Left colon (tissue), 2 donors: ENCODE results near the gene ZNF860. TPM values are rescaled to one million over a fixed set of nuclear protein-coding genes. Genes with fewer than 3 reads are reported as not detected.
"Not testable (repeated sequence)": the region's sequence is repeated elsewhere in the genome, so short reads cannot be mapped to it uniquely, and the experiment has no call there.

Experiments used
- ATAC-seq: fragments of 200-7000 bp; cut with Tn5 transposase; one replicate; pipeline ENCODE4 v1.9.1; 2020; ENCODE audit warnings: mild to moderate bottlenecking, moderate library complexity
- DNase-seq, 2 donors: peaks; one replicate each; pipeline ENCODE4 v3.0.0-alpha.2; 2020
- intact Hi-C, 2 donors: fragments of 100-400 bp; cut with DNase I in 1 of 2; cut with micrococcal nuclease in 1 of 2; formaldehyde crosslinking; loops; one replicate each; pipeline versions ENCODE4 v1.11.2 to v1.14.0; 2022; cut with DNase I, micrococcal nuclease
- total RNA-seq, 2 donors: library from RNA; stranded (reverse); fragmentation: NEBNext Ultra II Directional; extraction: Animal tissue kit (Norgen Biotek cat#: 25700); gene quantifications; one replicate each; pipeline ENCODE4 v1.2.1, GENCODE V29; 2021
- donor health status: DM: no; HTN: no; CAD: no.
- donor health status: DM: yes; HTN: yes; CAD: no.

The ZNF860 gene
- total RNA-seq, 2 donors from 2014 or later = 0.79 to 0.81 TPM

DNA sequence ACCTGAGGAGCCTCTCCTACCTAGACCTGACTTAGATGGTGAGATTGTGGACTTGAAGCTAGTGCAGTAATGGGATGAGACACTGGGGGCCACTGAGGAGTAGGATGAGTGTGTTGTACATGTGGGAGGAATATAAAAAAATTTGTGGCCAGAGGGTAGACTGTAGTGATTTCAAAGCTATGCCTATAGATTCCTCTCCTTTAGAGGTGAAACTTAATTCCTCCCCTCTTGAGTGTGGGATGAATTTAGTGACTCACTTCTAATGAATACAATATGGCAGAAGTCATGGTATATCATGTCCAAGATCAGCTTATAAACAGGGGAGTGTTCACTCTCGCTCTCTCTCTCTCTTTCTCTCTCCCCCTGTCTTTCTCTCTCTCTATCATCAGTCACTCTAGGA lies 6.7 kb downstream of the ZNF860 start:
- no peak for ATAC-seq
- intact Hi-C loops = no loop called here
- no peak for DNase-seq

DNA sequence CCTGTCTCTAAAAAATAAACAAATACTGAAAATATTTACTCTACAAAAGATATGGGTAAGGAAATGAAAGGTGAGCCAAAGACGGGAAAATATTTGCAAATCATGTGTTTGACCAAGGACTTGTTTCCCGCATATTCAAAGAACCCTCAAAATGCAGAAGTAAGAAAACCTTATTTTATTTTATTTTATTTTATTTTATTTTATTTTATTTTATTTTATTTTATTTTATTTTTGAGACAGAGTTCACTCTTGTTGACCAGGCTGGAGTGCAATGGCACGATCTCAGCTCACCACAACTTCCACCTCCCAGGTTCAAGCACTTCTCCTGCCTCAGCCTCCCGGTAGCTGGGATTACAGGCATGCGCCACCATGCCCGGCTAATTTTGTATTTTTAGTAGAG lies 11.4 kb downstream of the ZNF860 start:
- ATAC-seq, DNase-seq, intact Hi-C loops: not testable (repeated sequence)

DNA sequence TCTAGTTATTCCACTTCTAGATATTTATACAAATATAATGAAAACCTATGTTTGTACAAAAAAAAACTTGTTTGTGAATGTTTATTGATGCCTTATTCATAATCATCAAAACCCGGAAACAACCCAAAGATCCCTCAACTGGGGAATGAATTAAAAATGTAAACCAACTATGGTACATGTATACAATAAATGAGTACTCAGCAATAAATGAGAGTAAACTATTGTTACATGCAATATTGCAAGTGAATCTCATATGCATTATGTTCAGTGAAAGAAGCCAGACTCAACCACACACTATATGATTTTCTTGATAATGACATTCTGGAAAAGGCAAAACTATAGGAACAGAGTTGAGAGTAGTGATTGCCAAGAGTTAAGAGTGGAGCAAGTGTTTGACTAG lies 12.3 kb downstream of the ZNF860 start:
- intact Hi-C loops = no loop called here
- DNase-seq (no peak), ATAC-seq (no peak)

DNA sequence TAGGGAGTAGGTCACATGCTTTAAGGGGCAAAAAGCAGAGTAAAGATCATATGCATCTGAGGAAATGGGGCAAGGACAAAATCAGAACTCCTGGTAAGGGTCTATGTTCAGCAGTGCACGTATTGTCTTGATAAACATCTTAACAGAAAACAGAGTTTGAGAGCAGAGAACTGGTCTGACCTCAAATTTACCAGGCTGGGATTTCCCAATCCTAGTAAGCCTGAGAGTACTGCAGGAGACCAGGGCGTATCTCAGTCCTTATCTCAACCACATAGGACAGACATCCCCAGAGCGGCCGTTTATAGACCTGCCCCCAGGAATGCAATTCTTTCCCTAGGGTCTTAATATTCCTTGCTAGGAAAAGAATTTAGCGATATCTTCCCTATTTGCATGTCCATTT lies 13.5 kb downstream of the ZNF860 start:
- ATAC-seq, intact Hi-C loops, DNase-seq: not testable (repeated sequence)

DNA sequence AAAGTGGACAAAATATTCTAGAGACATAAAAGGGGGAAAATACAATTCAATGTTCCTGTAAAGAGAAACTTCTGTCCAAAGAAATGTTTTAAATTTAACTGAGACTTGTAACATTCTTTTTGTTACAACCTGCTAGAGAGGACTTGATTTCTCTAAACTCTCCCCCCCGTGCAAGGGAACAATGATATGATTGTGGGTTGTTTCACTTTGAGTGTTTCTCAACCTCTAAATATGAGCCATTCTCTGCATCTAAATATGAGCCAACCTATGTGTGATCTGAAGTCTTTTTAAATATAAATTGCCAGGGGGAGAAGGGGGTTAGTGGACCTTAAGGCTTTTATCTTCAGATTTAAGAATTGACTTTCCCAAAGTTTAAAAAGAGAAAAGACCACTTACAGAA lies 14.6 kb downstream of the ZNF860 start:
- DNase-seq (no peak), ATAC-seq (no peak)
- intact Hi-C loops = no loop called here

GRCh38 chr3:31997500-31997899 lies 15.9 kb downstream of the ZNF860 start:
- no peak for DNase-seq
- intact Hi-C loops = no loop called here
- no peak for ATAC-seq

- intact Hi-C loops = no loop called here
- ATAC-seq (no peak), DNase-seq (no peak)
Measured at GRCh38 chr3:31999907-32000439, 18.4 kb downstream of the ZNF860 start.

GRCh38 chr3:32000877-32001276 lies 19.3 kb downstream of the ZNF860 start:
- no peak for DNase-seq

GRCh38 chr3:32002561-32003368 lies 21.2 kb downstream of the ZNF860 start:
- DNase-seq (no peak), ATAC-seq (no peak)
- intact Hi-C loops = no loop called here

More at GRCh38 chr3:32000877-32001276, 19.3 kb downstream of the ZNF860 start:
- intact Hi-C loops = no loop called here
- no peak for ATAC-seq

DNA sequence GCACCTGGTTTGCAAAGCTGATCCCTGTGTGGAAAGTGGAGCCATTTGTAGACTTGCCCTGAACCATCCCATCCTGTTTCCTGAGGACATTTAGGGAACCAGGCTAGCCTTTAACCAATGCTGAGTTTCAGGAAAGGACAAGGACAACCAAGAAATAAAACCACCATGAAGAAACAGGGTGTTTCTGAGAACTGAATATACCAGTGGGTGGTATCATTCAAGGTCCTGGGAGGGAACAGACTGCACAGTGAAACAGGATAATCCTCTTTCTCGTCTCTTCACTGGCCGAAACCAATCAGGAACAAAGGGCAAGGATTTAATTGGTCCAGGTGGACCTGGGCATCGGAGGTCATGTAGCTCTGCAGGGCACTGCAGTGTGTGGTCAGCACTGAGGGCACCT lies 21.8 kb downstream of the ZNF860 start:
- ATAC-seq (no peak), DNase-seq (no peak)
- intact Hi-C loops = no loop called here

- DNase-seq (no peak), ATAC-seq (peak; percentile 44)
- intact Hi-C loops = no loop called here
Measured at GRCh38 chr3:32004113-32004765, 22.7 kb downstream of the ZNF860 start.

GRCh38 chr3:32009101-32009500 lies 27.6 kb downstream of the ZNF860 start:
- intact Hi-C loops = no loop called here
- ATAC-seq (no peak), DNase-seq (no peak)

- no peak for DNase-seq
- no peak for ATAC-seq
- intact Hi-C loops = no loop called here
Measured at GRCh38 chr3:32009957-32010356, 28.4 kb downstream of the ZNF860 start.

DNA sequence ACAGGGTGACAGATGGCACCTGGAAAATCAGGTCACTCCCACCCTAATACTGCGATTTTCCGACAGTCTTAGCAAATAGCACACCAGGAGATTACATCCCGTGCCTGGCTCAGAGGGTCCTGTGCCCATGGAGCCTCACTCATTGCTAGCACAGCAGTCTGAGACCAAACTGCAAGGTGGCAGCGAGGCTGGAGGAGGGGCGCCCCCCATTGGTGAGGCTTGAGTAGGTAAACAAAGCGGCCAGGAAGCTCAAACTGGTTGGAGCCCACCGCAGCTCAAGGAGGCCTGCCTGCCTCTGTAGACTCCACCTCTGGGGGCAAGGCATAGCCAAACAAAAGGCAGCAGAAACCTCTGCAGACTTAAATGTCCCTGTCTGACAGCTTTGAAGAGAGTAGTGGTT lies 29.1 kb downstream of the ZNF860 start:
- ATAC-seq, DNase-seq, intact Hi-C loops: not testable (repeated sequence)

DNA sequence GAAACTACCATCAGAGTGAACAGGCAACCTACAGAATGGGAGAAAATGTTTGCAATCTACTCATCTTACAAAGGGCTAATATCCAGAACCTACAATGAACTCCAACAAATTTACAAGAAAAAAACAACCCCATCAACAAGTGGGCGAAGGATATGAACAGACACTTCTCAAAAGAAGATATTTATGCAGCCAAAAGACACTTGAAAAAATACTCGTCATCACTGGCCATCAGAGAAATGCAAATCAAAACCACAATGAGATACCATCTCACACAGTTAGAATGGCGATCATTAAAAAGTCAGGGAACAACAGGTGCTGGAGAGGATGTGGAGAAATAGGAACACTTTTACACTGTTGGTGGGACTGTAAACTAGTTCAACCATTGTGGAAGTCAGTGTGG lies 34.1 kb downstream of the ZNF860 start:
- intact Hi-C loops = loop anchor here in 1 of 2 donors (5.0 kb wide), 1 partner anchor 127 kb away; no protein-coding TSS in a partner anchor
- ATAC-seq = not testable (repeated sequence)

DNA sequence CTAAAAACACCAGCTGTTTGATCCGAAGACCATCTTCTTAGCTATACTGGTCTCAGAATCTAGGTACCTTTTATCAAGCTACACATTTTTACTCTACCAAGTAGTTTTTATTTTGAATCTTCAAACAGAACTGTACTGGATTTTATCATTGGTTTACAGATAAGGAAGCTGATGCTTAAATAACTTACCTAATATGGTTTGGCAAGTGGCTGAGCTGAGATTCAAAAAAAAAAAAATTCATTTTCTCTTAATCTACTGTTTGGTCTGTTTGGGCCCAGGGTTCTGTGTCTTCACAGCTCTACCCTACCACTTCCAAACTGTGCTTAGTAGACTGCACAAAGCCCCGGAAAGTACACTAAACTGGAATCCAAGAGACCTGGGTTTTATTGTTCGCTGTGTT lies 35.7 kb downstream of the ZNF860 start:
- ATAC-seq (no peak), DNase-seq (no peak)
- intact Hi-C loops = loop anchor here in 1 of 2 donors (5.0 kb wide), 1 partner anchor 125 kb away; no protein-coding TSS in a partner anchor

More for the DNA sequence above, 34.1 kb downstream of the ZNF860 start:
- not testable (repeated sequence) for DNase-seq

DNA sequence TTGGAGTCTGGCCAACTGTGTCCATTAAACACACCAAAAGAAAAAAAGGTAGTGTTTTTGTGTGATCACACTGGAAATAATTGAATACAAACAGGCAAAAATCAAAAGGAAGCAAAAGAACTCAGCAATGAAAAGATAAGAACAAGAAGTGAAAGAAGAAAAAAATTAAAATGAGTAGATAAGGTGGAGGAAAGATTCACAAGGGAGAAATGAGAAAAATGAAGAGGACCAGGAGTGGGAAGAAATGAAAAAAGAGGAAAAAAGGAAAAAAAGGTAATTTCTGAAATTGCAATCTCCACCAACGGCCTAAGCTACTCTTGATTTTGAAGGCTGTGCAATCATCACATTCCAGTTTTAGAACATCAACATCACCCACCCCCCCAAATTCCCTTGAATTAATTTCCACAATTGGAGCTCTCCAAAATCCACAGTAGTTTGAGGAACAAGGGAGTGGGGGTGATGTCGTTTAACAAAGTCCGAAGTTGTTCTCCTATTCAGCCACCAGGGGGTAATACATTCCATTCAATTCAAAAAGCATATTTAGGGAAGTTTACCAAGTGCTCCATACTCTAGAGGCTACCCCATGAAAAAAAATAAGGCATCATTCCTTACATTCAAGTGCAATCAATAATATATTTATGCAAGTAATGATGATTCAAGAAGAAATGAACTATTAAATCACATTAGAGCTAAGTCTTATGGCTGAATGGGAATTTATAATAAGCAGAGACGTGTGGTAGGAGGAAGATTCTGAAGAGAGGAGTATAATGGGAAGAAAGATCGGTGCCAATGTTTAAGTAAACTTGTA lies 37.4 kb downstream of the ZNF860 start:
- intact Hi-C loops = loop anchor here in 1 of 2 donors (5.0 kb wide), 1 partner anchor 123 kb away; no protein-coding TSS in a partner anchor
- peak; percentile 79 for ATAC-seq
- no peak for DNase-seq

- no peak for DNase-seq
- no peak for ATAC-seq
- intact Hi-C loops = no loop called here
Measured at GRCh38 chr3:32021155-32021554, 39.6 kb downstream of the ZNF860 start.

- intact Hi-C loops = no loop called here
- DNase-seq = no peak
Measured at GRCh38 chr3:32021748-32022147, 40.2 kb downstream of the ZNF860 start.

More at GRCh38 chr3:32021748-32022147, 40.2 kb downstream of the ZNF860 start:
- no peak for ATAC-seq
